Measurements from ENCODE around the gene ADPRHL1.

- TF ChIP-seq CTCF (IDR thresholded peaks at IDR 0.05): no peak
- TF ChIP-seq POLR2A (IDR thresholded peaks at IDR 0.05): no peak
These were observed 4.8 kb downstream of the ADPRHL1 start for GRCh38 chr13:113448545-113448884.
